Activated CD4-positive, alpha-beta memory T cell treated with anti-CD3 and anti-CD28 coated beads, Interleukin-2, amount 10 ng/mL, durations not matched to agents 7 days and 5 days (primary cell): Measurements from ENCODE around the gene XPO6. TPM values are rescaled to one million over a fixed set of nuclear protein-coding genes. Genes with fewer than 3 reads are reported as not detected.
A peak's percentile ranks its signal among the peaks of the same experiment; 100 is the strongest.

Experiments
- CTCF ChIA-PET: fragments of 350-600 bp; sonication (Branson Sonifier 250); formaldehyde crosslinking; loops from one replicate; lab custom pipeline; 2021; ENCODE audit warnings: antibody characterized with exemption, inconsistent platforms; lab: Charles Lee
- POLR2A ChIA-PET: fragments of 350-600 bp; sonication (Branson Sonifier 250); formaldehyde crosslinking; loops from one replicate; lab custom pipeline; 2021; ENCODE audit warnings: antibody characterized with exemption; lab: Charles Lee
- DNase-seq: peaks from one replicate; pipeline ENCODE4 v3.0.0-alpha.2; 2020
- H3K27ac Mint-ChIP-seq: one replicate; pipeline ENCODE4 v1.8.0; 2021; ENCODE audit warnings: mild to moderate bottlenecking, mixed read lengths
- H3K27me3 Mint-ChIP-seq: one replicate; pipeline ENCODE4 v1.8.0; 2021; ENCODE audit warnings: mixed read lengths
- H3K36me3 Mint-ChIP-seq: one replicate; pipeline ENCODE4 v1.8.0; 2021; ENCODE audit warnings: low read depth, mixed read lengths
- H3K4me1 Mint-ChIP-seq: one replicate; pipeline ENCODE4 v1.8.0; 2021; ENCODE audit warnings: mixed read lengths
- H3K4me3 Mint-ChIP-seq: one replicate; pipeline ENCODE4 v1.8.0; 2021; ENCODE audit warnings: mild to moderate bottlenecking, mixed read lengths
- H3K9me3 Mint-ChIP-seq: one replicate; pipeline ENCODE4 v1.8.0; 2021; ENCODE audit warnings: mixed read lengths
- total RNA-seq, 2 experiments: library from RNA; stranded (reverse); gene quantifications; one replicate each; pipeline ENCODE4 v1.2.3, GENCODE V29; 2021

The XPO6 gene
- total RNA-seq, 2 experiments from 2014 or later, result 218 to 223 TPM

- peaks cover 39% of the 10 kb centered on the region for H3K4me1 Mint-ChIP-seq
- H3K4me3 Mint-ChIP-seq, result no peak overlapping the region
- no peak for DNase-seq
- CTCF ChIA-PET, result interaction anchor here (1.3 kb wide), 1 partner anchor 69 kb away, joined by 3 read pairs; no protein-coding TSS in a partner anchor
- H3K27ac Mint-ChIP-seq, result no peak overlapping the region
- H3K36me3 Mint-ChIP-seq, result peaks cover 45% of the 10 kb centered on the region
- POLR2A ChIA-PET, result interaction anchor here (1.7 kb wide), 1 partner anchor 18 kb away, joined by 10 read pairs; no protein-coding TSS in a partner anchor
- H3K27me3 Mint-ChIP-seq, result no peaks in the 10 kb centered on the region
- H3K9me3 Mint-ChIP-seq, result no peaks in the 10 kb centered on the region
Measured at GRCh38 chr16:28205974-28206373, 5.8 kb downstream of the XPO6 start.

GRCh38 chr16:28205117-28205899 is 6.5 kb downstream of the XPO6 start:
- no peak overlapping the region for H3K27ac Mint-ChIP-seq
- H3K9me3 Mint-ChIP-seq, result no peaks in the 10 kb centered on the region
- H3K36me3 Mint-ChIP-seq, result peaks cover 46% of the 10 kb centered on the region
- peaks cover 45% of the 10 kb centered on the region for H3K4me1 Mint-ChIP-seq
- ChIA-PET POLR2A (interaction anchor here (1.7 to 3.4 kb wide), 3 partner anchors 11 to 51 kb away, joined by 5 to 21 read pairs (median 10); no protein-coding TSS in a partner anchor), CTCF (interaction anchor here (1.3 kb wide), 1 partner anchor 12 kb away, joined by 5 read pairs; no protein-coding TSS in a partner anchor)
- no peaks in the 10 kb centered on the region for H3K27me3 Mint-ChIP-seq
- DNase-seq, result no peak
- H3K4me3 Mint-ChIP-seq, result no peak overlapping the region

GRCh38 chr16:28204622-28205021 is 7.1 kb downstream of the XPO6 start:
- no peak overlapping the region for H3K27ac Mint-ChIP-seq
- no peak overlapping the region for H3K4me3 Mint-ChIP-seq
- CTCF ChIA-PET, result interaction anchor here (1.3 kb wide), 1 partner anchor 11 kb away, joined by 5 read pairs; no protein-coding TSS in a partner anchor
- POLR2A ChIA-PET, result interaction anchor here (0.8 to 3.4 kb wide), 4 partner anchors 11 to 63 kb away, joined by 3 to 21 read pairs (median 4); no protein-coding TSS in a partner anchor
- peaks cover 46% of the 10 kb centered on the region for H3K36me3 Mint-ChIP-seq
- H3K27me3 Mint-ChIP-seq, result no peaks in the 10 kb centered on the region
- no peaks in the 10 kb centered on the region for H3K9me3 Mint-ChIP-seq
- peaks cover 45% of the 10 kb centered on the region for H3K4me1 Mint-ChIP-seq
- DNase-seq, result no peak

- ChIA-PET CTCF (interaction anchor here (1.3 kb wide), 1 partner anchor 11 kb away, joined by 5 read pairs; no protein-coding TSS in a partner anchor), POLR2A (interaction anchor here (0.8 to 3.5 kb wide), 5 partner anchors 7 to 62 kb away, joined by 3 to 27 read pairs (median 5); partner anchors contain the start of gene XPO6)
- no peak overlapping the region for H3K27ac Mint-ChIP-seq
- DNase-seq, result no peak
- no peaks in the 10 kb centered on the region for H3K27me3 Mint-ChIP-seq
- no peaks in the 10 kb centered on the region for H3K9me3 Mint-ChIP-seq
- H3K36me3 Mint-ChIP-seq, result peaks cover 46% of the 10 kb centered on the region
- peaks cover 43% of the 10 kb centered on the region for H3K4me1 Mint-ChIP-seq
- no peak overlapping the region for H3K4me3 Mint-ChIP-seq
Measured at GRCh38 chr16:28204204-28204603, 7.6 kb downstream of the XPO6 start.

GRCh38 chr16:28202147-28202746 is 9.5 kb downstream of the XPO6 start:
- no peaks in the 10 kb centered on the region for H3K27me3 Mint-ChIP-seq
- no peaks in the 10 kb centered on the region for H3K9me3 Mint-ChIP-seq
- no peak overlapping the region for H3K4me3 Mint-ChIP-seq
- DNase-seq, result peak; percentile 46
- ChIA-PET CTCF (interaction anchor here (0.6 to 1.5 kb wide), 12 partner anchors 8 to 54 kb away, joined by 3 to 8 read pairs (median 4); no protein-coding TSS in a partner anchor), POLR2A (interaction anchor here (0.7 to 3.5 kb wide), 4 partner anchors 8 to 63 kb away, joined by 3 to 27 read pairs (median 12); partner anchors contain the start of gene XPO6)
- H3K27ac Mint-ChIP-seq, result peak overlapping the region; percentile 81
- peaks cover 33% of the 10 kb centered on the region for H3K36me3 Mint-ChIP-seq
- peaks cover 27% of the 10 kb centered on the region for H3K4me1 Mint-ChIP-seq

- POLR2A ChIA-PET, result interaction anchor here (3.5 kb wide), 1 partner anchor 10 kb away, joined by 27 read pairs; the partner anchor contains the start of gene XPO6
- CTCF ChIA-PET, result interaction anchor here (1.2 to 1.4 kb wide), 2 partner anchors 8 to 10 kb away, joined by 3 read pairs; no protein-coding TSS in a partner anchor
Measured at GRCh38 chr16:28200661-28201060, 11.1 kb downstream of the XPO6 start.

GRCh38 chr16:28196387-28196987 is 15.3 kb downstream of the XPO6 start:
- DNase-seq, result no peak
- Mint-ChIP-seq H3K27ac (peak overlapping the region; percentile 76), H3K9me3 (no peaks in the 10 kb centered on the region), H3K4me3 (no peak overlapping the region), H3K27me3 (no peaks in the 10 kb centered on the region), H3K36me3 (peaks cover 58% of the 10 kb centered on the region), H3K4me1 (peaks cover 69% of the 10 kb centered on the region)
- CTCF ChIA-PET, result interaction anchor here (1.4 kb wide), 1 partner anchor 12 kb away, joined by 13 read pairs; no protein-coding TSS in a partner anchor
- POLR2A ChIA-PET, result interaction anchor here (0.7 to 2.7 kb wide), 5 partner anchors 8 to 31 kb away, joined by 3 to 17 read pairs (median 5); no protein-coding TSS in a partner anchor

More at GRCh38 chr16:28200661-28201060, 11.1 kb downstream of the XPO6 start:
- Mint-ChIP-seq H3K27ac (no peak overlapping the region), H3K4me1 (peaks cover 31% of the 10 kb centered on the region), H3K9me3 (no peaks in the 10 kb centered on the region), H3K27me3 (no peaks in the 10 kb centered on the region), H3K36me3 (peaks cover 32% of the 10 kb centered on the region), H3K4me3 (no peak overlapping the region)
- no peak for DNase-seq

GRCh38 chr16:28195859-28196258 is 15.9 kb downstream of the XPO6 start:
- Mint-ChIP-seq H3K27ac (peak overlapping the region; percentile 76), H3K36me3 (peaks cover 55% of the 10 kb centered on the region), H3K4me3 (no peak overlapping the region), H3K27me3 (no peaks in the 10 kb centered on the region), H3K4me1 (peaks cover 68% of the 10 kb centered on the region), H3K9me3 (no peaks in the 10 kb centered on the region)
- CTCF ChIA-PET, result interaction anchor here (1.3 kb wide), 1 partner anchor 46 kb away, joined by 3 read pairs; no protein-coding TSS in a partner anchor
- DNase-seq, result no peak
- POLR2A ChIA-PET, result interaction anchor here (11.1 kb wide), 1 partner anchor 15 kb away, joined by 208 read pairs; the partner anchor contains the start of gene XPO6

- Mint-ChIP-seq H3K9me3 (no peaks in the 10 kb centered on the region), H3K27ac (peak overlapping the region; percentile 96), H3K4me3 (peak overlapping the region; percentile 75), H3K27me3 (no peaks in the 10 kb centered on the region), H3K36me3 (peaks cover 53% of the 10 kb centered on the region), H3K4me1 (peaks cover 78% of the 10 kb centered on the region)
- DNase-seq, result peak; percentile 45
- ChIA-PET CTCF (interaction anchor here (1.0 to 3.6 kb wide), 11 partner anchors 8 to 52 kb away, joined by 3 to 37 read pairs (median 4); partner anchors contain the start of gene XPO6), POLR2A (interaction anchor here (0.8 to 11.1 kb wide), 12 partner anchors 8 to 57 kb away, joined by 3 to 208 read pairs (median 6); partner anchors contain the start of gene XPO6)
Measured at GRCh38 chr16:28193530-28194423, 18.0 kb downstream of the XPO6 start.

GRCh38 chr16:28192806-28193529 is 18.8 kb downstream of the XPO6 start:
- no peaks in the 10 kb centered on the region for H3K9me3 Mint-ChIP-seq
- CTCF ChIA-PET, result interaction anchor here (0.8 to 3.6 kb wide), 6 partner anchors 9 to 25 kb away, joined by 5 to 37 read pairs (median 6); partner anchors contain the start of gene XPO6
- H3K36me3 Mint-ChIP-seq, result peaks cover 55% of the 10 kb centered on the region
- DNase-seq, result peak; percentile 82
- peak overlapping the region; percentile 96 for H3K27ac Mint-ChIP-seq
- peaks cover 87% of the 10 kb centered on the region for H3K4me1 Mint-ChIP-seq
- H3K4me3 Mint-ChIP-seq, result peak overlapping the region; percentile 75
- no peaks in the 10 kb centered on the region for H3K27me3 Mint-ChIP-seq
- POLR2A ChIA-PET, result interaction anchor here (0.8 to 11.1 kb wide), 7 partner anchors 10 to 56 kb away, joined by 3 to 208 read pairs (median 14); partner anchors contain the start of gene XPO6
